GM12875 (cell line): ENCODE measurements around the gene KCNH8.

Source experiments
- H3K4me3 ChIP-seq: one replicate; pipeline ENCODE4 v1.5.1; 2011; ENCODE audit warnings: low read depth, low read length, control low read depth
- TF ChIP-seq, protein P1 (sequence below): IDR thresholded peaks from 2 replicates; pipeline ENCODE4 v1.5.1; 2011; ENCODE audit warnings: low read depth, mild to moderate bottlenecking, control low read depth, inconsistent platforms, low read length, moderate library complexity, borderline replicate concordance; ENCODE audit not compliant: insufficient read depth

Gene KCNH8

DNA sequence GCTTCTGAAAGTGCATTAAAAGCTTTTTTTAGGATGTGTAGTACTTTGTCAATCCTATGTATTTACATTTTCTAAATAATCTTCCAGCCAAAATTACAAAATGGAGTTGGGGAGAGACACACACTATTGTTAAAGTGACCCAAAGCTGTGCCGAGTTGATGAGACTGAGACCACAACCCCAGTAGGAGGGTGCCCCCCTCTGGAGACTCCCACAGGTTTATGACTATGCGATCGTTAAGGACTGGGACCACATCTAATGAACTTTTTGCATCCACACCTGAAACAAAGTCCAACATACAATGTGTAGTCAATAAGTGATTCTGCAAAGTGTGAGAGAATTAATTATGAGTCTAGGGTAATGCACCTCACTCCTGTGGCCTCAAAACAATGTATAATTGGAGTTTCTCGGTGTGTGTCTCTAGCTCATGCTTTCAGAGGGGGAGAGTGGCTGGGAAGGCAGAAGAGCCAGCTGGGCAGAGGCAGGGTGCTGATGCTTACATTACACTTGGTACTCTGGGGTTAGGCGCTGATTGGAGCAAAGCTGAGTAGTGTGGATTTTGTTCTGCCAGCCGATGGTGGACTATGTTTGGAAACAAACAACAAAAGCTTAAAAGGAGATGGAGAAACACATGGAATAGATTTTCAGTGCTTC lies 102.8 kb downstream of the KCNH8 start:
- TF ChIP-seq, protein P1, sequence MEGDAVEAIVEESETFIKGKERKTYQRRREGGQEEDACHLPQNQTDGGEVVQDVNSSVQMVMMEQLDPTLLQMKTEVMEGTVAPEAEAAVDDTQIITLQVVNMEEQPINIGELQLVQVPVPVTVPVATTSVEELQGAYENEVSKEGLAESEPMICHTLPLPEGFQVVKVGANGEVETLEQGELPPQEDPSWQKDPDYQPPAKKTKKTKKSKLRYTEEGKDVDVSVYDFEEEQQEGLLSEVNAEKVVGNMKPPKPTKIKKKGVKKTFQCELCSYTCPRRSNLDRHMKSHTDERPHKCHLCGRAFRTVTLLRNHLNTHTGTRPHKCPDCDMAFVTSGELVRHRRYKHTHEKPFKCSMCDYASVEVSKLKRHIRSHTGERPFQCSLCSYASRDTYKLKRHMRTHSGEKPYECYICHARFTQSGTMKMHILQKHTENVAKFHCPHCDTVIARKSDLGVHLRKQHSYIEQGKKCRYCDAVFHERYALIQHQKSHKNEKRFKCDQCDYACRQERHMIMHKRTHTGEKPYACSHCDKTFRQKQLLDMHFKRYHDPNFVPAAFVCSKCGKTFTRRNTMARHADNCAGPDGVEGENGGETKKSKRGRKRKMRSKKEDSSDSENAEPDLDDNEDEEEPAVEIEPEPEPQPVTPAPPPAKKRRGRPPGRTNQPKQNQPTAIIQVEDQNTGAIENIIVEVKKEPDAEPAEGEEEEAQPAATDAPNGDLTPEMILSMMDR = no peak
- H3K4me3 ChIP-seq = no peak overlapping the region

DNA sequence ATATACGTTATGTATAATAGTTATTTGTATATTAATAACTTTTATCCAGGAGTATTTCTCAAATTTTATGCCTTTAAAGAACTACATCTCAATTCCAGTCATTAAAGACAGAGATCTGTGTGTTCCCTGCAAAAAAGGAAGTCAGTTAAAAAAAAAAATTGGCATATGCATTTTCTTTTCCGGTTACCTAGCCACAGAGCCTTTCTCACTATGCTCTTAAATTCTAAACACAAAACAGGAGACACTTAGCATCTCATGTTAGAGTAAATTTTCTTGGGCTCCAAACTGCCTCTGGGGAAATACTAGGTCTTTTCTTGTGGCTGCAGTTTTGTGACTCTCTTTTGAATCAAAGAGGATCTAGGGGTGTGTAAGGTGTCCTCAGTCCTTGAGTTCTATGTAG lies 105.9 kb downstream of the KCNH8 start:
- TF ChIP-seq, protein P1 = no peak
- no peak overlapping the region for H3K4me3 ChIP-seq

DNA sequence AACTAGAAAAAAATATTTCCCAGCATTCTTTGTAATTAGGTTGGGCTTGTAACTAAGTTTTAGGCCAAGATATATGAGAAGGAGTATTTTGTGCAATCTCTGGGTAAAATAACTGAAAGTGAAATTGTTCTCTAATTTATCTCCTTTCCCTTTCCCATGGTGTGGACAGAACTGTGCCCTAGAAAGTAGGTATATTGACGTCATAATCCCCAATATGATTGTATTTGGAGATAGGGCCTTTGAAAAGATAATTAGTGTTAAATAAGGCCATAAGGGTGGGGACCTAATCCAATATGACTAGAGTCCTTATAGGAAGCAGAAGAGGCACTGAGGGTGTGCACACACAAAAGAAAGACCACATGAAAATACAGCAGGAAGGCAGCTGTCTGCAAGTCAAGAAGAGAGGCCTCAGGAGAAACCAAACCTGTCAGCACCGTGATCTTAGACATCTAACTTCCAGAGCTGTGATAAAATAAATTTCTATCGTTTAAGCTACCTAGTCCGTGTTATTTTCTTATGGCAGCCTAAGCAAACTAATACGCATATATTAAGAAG lies 106.6 kb downstream of the KCNH8 start:
- H3K4me3 ChIP-seq = no peak overlapping the region
- TF ChIP-seq, protein P1 = no peak

- H3K4me3 ChIP-seq = no peak overlapping the region
- TF ChIP-seq, protein P1 = no peak
These were observed 108.0 kb downstream of the KCNH8 start for GRCh38 chr3:19256313-19256712.

GRCh38 chr3:19263606-19264005 lies 115.3 kb downstream of the KCNH8 start:
- TF ChIP-seq, protein P1 = no peak
- no peak overlapping the region for H3K4me3 ChIP-seq

DNA sequence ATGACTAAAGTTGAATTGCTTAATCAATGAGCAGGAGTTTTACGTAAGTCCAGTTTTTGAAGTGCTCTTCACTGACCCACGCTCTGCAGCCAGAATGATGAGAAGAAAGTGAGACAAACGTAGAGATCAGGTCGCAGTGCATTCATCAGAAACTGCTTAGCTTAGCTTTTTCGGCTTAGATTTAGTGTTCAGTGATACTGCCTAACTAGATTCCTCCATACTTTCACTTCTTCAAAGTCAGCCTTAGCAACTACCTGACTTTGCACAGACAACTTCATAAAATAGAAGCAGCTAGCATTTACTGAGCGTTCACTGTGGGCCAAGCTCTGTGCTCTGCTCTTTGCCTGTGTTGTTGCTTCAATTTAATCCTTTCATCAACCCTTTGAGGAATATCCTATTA lies 116.1 kb downstream of the KCNH8 start:
- TF ChIP-seq, protein P1 = no peak

DNA sequence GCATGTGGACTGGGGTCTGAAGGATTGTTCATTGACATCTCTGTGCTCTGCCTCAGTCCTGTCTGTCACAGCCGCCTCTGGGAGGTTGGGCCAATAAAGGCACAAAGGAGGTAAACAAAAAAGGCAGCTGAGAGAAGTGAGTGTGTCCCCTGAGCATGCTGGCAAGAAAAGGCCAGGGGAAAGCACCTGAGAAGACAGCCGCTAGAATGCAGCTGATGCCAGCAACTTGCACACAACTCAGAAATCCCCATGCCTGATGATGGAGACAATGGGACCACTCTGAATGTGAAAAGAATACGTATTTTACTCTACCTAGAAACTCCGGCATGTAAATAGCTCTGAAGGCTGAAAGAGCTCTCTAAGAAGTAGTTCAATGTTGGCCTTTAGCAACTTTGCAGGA lies 118.7 kb downstream of the KCNH8 start:
- TF ChIP-seq, protein P1 = no peak
- no peak overlapping the region for H3K4me3 ChIP-seq

More for the DNA sequence above, 116.1 kb downstream of the KCNH8 start:
- H3K4me3 ChIP-seq = no peak overlapping the region
